Hematopoietic multipotent progenitor cell treated with erythropoietin and hydrocortisone succinate and interleukin-3 and kit ligand, for 4 days (in vitro differentiated cells): ENCODE results near the gene MCIDAS.

Source experiments
- DNase-seq: peaks from one replicate; pipeline ENCODE4 v3.0.0-alpha.2; 2015

The MCIDAS gene

GRCh38 chr5:55222092-55222984 lies 4.8 kb downstream of the MCIDAS start:
- no peak for DNase-seq

DNA sequence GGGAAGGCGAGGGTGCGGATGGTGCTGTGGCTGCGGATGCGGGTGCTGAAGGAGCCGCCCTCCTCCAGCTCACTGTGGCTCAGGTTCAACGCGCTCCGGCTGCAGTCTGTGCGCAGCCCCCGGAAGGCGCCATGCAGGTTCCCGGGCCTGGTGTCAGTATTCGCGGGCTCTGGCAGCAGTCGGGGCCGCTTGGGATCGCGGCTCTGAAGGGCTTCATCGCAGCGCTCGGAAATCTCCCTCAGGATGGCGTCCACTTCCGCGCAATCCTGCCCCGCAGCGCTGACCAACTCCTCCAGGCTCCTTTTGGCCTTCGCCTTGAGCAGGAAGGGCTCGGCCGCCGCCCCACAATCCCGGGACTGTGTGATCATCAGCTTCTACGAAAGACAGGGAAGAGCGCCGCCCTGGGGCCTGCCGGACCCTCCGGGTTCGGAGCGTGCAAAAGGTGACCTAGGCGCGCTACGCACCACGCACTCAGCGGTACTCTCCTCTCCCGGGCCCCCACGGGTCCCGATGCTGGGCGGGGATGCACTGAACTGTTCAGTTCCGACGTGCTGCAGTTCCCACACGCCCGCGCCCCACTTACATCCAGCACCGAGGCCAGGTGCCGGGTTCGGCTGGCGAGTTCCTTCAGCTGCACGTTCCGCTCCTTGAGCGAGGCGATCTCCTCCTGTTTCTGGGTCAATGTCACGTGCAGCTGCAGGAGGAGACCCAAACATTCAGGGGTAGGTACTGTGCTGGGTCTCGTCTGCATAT lies 6.5 kb downstream of the MCIDAS start:
- no peak for DNase-seq

GRCh38 chr5:55219770-55220169 lies 7.3 kb downstream of the MCIDAS start:
- no peak for DNase-seq

DNA sequence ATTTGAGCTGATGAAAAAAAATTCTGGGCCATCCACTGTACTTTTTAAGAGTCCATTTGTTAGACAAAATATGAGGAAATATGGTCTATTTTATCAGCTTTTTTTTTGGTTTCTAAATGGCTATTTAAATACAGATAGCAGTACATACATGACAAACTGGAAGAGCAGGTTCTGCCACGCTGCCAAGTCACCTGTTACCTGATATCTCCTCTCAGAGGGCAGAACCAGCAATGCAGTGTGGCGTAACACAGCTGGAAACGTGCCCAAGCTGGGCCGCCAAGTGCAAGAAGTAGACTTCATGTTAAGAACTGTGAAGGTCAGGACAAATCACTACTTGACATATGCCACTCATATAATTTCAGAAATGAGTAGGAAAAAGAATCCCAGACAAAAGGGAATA lies 8.1 kb downstream of the MCIDAS start:
- DNase-seq: no peak

DNA sequence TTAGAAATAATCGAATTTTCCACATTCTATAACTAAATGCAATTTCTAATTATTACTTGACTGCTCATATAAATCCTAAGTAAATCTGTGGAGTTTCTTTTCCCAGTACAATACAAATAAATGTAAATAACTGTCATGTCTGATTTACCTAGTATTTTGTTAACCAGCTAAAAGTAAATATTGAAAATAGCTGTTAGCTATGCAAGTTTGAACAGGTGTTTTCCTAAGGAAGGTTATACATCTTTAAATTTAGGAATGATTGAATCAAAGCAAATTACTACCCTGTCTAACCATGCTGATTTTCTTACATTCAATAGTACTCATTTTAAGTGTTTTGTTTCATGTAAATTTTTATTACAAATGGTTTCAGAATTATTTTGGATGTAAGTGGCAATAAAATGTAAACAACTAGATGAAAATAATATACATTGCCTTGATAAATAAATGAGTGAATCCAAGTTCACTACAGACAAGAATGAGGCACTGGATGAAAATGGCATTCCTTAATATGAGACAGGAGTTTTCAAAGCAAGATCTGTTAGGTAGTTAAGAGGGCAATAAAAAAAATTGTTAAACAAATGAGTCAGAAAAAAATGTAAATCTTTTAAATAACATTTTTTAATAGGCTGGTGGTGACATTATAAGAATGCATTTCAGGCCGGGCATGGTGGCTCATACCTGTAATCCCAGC lies 15.8 kb downstream of the MCIDAS start:
- no peak for DNase-seq

- no peak for DNase-seq
These were observed 22.1 kb downstream of the MCIDAS start for GRCh38 chr5:55205001-55205400.

DNA sequence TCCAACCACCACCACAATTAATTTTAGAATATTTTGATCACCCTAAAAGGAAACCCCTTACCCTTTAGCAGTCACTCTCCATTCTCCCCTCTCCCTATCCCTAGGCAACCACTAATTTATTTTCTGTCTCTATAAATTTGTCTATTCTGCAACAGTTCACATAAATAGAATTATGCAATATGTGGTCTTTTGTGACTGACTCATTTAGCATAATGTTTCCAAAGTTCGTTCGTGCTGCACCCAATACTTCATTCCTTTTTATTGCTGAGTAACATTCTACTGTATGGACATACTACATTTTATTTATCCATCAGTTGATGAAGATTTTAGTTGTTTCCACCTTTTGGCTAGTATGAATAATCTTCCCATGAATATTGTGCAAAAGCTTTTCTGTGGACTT lies 36.0 kb downstream of the MCIDAS start:
- DNase-seq: no peak

GRCh38 chr5:55188656-55189540 lies 38.2 kb downstream of the MCIDAS start:
- no peak for DNase-seq

GRCh38 chr5:55187370-55187769 lies 39.7 kb downstream of the MCIDAS start:
- DNase-seq: peak; percentile 48

- no peak for DNase-seq
These were observed 47.1 kb downstream of the MCIDAS start for GRCh38 chr5:55180016-55180415.

DNA sequence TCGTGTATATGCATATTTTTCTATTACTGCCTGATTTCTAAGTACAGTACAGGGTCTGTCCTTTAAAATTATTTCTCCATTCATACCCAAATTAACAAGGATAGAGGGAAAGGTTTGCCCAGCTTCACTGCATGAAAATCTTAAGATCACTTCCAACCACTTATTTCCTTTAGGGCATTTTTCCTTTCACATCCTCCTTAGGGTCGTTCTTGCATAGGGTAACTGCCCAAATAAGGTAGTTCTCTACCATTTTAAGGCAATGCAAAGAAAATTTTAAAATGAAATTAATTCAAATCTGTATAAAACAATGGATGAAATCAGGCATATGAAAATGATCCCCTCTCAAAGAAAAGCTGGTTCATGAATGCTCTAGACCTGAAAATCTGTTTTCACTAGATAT lies 50.0 kb downstream of the MCIDAS start:
- DNase-seq: no peak

DNA sequence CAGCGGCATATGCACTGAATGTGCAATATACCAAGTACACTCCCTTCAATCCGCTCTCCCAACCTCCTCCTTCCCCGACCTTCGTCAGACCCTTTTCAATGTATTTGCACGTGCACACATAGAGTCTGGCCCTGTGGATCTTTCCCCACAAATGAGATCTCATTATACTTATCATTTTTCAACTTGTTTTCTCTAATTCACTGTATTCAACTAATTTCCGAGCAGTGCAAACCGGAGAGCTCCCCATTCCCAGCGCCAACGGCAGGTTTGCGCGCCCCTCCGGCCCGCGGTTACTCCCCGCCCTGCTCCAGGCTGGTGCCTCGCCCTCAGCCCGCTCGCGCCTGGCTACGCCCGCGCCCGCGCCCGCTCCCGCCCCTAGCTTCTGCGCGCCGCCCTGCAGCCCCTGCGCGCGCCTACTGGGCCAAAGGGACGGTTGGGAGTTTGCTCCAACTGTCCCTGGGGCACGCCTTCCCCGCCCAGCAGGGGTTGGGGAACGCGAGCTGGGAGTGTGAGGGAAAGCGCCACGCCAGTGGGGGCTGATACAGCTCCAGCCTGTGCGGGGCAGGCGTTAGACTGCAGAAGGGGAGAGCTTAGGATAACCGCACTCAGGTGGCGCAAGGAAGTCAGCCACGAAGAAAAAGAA lies 50.8 kb downstream of the MCIDAS start:
- DNase-seq: peak; percentile 71

DNA sequence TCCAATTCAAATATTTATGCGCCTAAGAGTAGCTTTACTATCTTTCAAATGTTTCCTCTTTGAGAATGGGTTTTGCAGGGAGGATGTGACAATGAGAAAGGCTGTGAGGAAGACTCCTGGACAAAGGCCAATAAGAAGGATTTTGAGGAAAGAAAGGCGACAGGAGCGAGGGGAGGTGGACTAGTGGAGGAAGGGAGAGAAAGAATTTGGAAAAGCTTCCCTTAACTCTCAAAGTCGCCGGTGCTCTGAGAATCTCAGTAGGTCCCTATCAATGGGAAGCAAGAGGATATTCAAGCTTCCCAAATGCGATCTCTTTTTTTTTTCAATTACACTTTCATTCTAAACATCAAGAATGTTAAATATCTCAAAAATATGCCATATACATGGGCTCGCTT lies 51.3 kb downstream of the MCIDAS start:
- DNase-seq: no peak

DNA sequence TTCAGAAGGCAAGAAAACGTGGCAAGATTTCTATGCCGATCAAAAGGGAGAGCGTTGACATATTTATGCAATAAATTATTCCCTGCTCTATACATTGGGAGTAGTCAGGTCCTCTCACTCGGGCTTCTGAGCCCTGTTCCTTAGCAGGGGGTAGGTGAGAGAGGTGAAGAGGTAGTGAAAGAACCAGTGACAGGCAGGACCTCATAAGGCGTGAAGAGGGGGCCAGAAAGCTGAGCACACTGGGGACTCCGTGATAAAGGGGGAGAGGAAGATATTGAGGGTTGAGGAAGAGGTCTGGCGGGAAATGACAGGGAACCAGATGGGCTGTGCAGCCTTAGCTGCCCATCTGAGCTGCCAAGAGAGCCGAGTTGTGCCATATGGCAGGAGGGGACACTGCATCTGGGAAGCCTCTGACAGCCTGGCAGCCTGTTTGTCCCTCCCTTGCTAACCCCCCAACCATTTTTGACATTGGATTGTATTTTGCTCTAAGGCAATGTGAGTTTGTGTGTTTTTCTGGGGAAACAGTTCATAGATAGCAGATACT lies 53.4 kb downstream of the MCIDAS start:
- peak; percentile 23 for DNase-seq

DNA sequence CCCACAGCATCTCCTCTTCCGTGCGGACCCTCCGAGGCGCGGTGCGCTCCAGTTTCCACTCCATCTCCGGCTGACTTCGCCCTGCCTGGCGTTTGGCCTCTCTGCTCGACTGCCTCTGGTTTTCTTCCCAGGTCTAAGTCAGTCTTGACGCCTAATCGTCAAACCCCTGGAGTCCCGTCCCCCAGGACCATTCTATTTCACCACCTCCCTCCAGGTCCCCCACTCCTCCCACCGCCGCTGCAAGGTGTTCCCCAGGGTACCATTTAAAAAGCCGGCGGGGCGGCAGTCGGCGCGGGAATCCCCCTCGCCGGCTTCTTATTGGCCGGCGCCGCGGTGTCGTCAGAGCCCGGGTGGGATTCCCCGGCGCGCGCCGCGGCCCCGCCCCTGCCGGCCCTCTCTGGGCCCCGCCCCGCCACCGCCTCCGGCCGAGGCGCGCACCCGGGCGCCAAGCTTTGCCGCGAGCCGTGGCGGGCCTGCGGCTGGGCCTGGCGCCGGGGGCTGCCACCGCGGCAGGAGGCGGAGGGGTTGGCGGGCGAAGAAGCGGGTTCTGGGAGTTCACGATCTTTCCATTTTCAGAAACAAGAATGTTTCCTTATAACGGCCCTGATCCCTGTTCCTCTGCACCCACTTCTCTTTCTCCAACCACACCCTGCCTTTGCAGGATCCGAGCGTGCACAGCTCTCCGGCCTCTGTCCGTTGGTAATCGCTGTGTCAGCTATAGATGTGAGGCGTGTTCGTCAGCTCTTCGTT lies 54.0 kb downstream of the MCIDAS start, which contains the start of gene CDC20B:
CDC20B (minus strand) TSS at position 241 of the 750 bp plus-strand sequence; CDS start at position 64, 177 bp downstream.
- DNase-seq: peak; percentile 79

DNA sequence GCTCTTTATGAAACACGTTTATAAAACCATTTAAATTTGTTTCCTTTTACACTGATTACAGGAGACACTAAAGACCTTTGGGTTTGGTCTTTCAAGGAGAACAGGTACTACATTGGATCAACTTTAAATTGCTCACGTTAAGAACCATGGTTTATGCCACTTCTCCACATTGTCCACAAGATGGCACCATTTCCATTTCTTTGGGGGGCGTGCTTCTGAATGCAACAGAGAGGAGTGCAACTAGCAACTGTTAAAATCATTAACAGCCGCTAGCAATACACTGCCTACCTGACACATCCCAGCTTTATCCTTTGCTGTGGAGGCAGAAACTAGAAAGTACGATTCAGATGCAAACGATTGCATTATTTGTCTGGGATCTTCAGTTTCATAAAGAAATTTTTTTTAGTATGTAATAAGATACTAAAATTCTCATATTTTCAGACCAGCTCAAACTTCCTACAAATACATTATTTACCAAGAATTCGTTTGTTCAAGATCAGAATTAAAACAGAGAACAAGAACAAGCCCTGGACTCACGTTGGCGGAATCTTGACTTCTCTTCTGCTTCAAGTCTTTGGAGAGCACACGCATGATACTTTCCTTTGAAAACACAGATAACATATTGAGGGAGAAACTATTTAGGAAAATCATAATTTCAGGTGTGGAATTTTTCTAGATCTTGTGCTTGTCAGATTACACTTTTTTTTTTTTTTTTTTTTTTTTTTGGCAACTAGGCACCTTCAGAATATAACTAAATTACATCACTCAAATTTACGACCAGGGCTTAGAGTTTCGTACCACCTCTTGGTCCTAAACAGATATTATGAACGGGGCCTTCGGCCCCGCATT lies 54.8 kb downstream of the MCIDAS start:
- DNase-seq: peak; percentile 92

GRCh38 chr5:55171471-55171870 lies 55.6 kb downstream of the MCIDAS start:
- DNase-seq: no peak
